Natural killer cell (primary cell): ENCODE data around the gene VANGL2. TPM values are rescaled to one million over a fixed set of nuclear protein-coding genes. Genes with fewer than 3 reads are reported as not detected.

Source experiments
- ATAC-seq, 3 donors: fragments of 150-1000 bp in 2 of 3; fragments of 200-7000 bp in 1 of 3; cut with Tn5 transposase; 1 replicate in 1 of 3; 2 replicates in 2 of 3; pipeline ENCODE4 v1.10.0; 2021; ENCODE audit warnings: mild to moderate bottlenecking in 2 of 3, moderate library complexity in 2 of 3
- DNase-seq, 2 donors: peaks; one replicate each; pipeline versions ENCODE4 v3.0.0 to v3.0.0-alpha.2; 2013 to 2021; ENCODE audit warnings: mixed read lengths in 1 of 2
- H3K27ac ChIP-seq: one replicate; pipeline ENCODE4 v1.5.1; 2013; ENCODE audit warnings: mild to moderate bottlenecking, low read length
- H3K27me3 ChIP-seq: one replicate; pipeline ENCODE4 v1.6.1; 2013; ENCODE audit warnings: low read length; ENCODE audit not compliant: control insufficient read depth, insufficient read depth
- H3K36me3 ChIP-seq: one replicate; pipeline ENCODE4 v1.6.1; 2013; ENCODE audit warnings: low read length; ENCODE audit not compliant: control insufficient read depth, insufficient read depth
- H3K4me1 ChIP-seq: one replicate; pipeline ENCODE4 v1.6.1; 2013; ENCODE audit warnings: low read length; ENCODE audit not compliant: control insufficient read depth, insufficient read depth
- H3K4me3 ChIP-seq: one replicate; pipeline ENCODE4 v1.5.1; 2013; ENCODE audit warnings: low read length
- H3K9me3 ChIP-seq: one replicate; pipeline ENCODE4 v1.6.1; 2013; ENCODE audit warnings: low read length; ENCODE audit not compliant: control insufficient read depth, insufficient read depth
- H3K27ac Mint-ChIP-seq, 2 donors: one replicate each; pipeline ENCODE4 v1.8.0; 2022; ENCODE audit warnings: mild to moderate bottlenecking in 2 of 2, mixed read lengths in 2 of 2, moderate library complexity in 1 of 2
- H3K27me3 Mint-ChIP-seq, 2 donors: one replicate each; pipeline ENCODE4 v1.8.0; 2022; ENCODE audit warnings: low read depth in 2 of 2, mixed read lengths in 2 of 2
- H3K36me3 Mint-ChIP-seq: one replicate; pipeline ENCODE4 v1.8.0; 2022; ENCODE audit warnings: mixed read lengths
- H3K4me1 Mint-ChIP-seq, 2 donors: one replicate each; pipeline ENCODE4 v1.8.0; 2022; ENCODE audit warnings: mixed read lengths in 2 of 2
- H3K4me3 Mint-ChIP-seq: one replicate; pipeline ENCODE4 v1.8.0; 2022; ENCODE audit warnings: mild to moderate bottlenecking, moderate library complexity, mixed read lengths
- H3K9me3 Mint-ChIP-seq, 2 donors: one replicate each; pipeline ENCODE4 v1.8.0; 2022; ENCODE audit warnings: mixed read lengths in 2 of 2
- WGBS: methylation state at CpG from one replicate; pipeline ENCODE4 v1.1.7; 2013; ENCODE audit warnings: missing lambda C conversion rate; ENCODE audit not compliant: insufficient coverage; 5-methylcytosine and 5-hydroxymethylcytosine counted together
- intact Hi-C: fragments of 100-400 bp; cut with micrococcal nuclease; formaldehyde crosslinking; loops from one replicate; pipeline ENCODE4 v1.14.2; 2022
- total RNA-seq, 4 donors: library from RNA; stranded (reverse); fragments of 120-200 nt in 1 of 4; gene quantifications; one replicate each; pipeline versions ENCODE4 v1.2.3 to v1.2.4, GENCODE V29; 2013 to 2022
- TF ChIP-seq, protein P1 (sequence below): fragments of 200-600 bp; IDR thresholded peaks from one replicate; pipeline ENCODE4 v1.8.0; 2022; ENCODE audit warnings: antibody characterized with exemption

The VANGL2 gene
- total RNA-seq, 3 donors from 2014 or later (not counting 1 experiment from before 2014, with no cell fraction given), result 0.08 TPM; not detected in 2

DNA sequence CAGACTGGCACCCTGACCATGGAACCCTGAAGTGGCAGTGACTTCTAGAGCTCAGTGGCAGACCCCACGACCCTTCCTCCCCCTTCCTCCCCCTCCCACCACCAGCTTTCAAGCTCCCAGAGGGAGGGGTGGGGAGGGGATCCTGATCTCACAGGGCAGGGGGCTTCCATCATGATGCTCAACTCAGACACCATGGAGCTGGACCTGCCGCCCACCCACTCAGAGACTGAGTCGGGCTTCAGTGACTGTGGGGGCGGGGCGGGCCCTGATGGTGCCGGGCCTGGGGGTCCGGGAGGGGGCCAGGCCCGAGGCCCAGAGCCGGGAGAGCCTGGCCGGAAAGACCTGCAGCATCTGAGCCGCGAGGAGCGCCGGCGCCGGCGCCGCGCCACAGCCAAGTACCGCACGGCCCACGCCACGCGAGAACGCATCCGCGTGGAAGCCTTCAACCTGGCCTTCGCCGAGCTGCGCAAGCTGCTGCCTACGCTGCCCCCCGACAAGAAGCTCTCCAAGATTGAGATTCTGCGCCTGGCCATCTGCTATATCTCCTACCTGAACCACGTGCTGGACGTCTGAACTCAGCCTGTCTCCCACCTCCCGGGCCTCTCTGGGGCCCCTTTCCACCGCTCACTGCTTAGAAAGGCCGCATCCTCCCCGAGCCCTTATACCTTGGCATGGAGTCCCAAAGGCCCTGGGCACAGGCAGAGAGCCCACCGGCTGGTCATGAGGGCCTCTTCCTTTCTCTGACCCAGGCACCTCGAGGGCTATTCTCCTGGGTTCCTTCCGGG is 29.6 kb upstream of the VANGL2 start:
- ATAC-seq (no peak), DNase-seq (no peak)
- no peaks in the 10 kb centered on the region for H3K9me3 ChIP-seq
- no peaks in the 10 kb centered on the region for H3K36me3 ChIP-seq
- Mint-ChIP-seq H3K27ac (no peak overlapping the region), H3K9me3 (no peaks in the 10 kb centered on the region), H3K36me3 (no peaks in the 10 kb centered on the region), H3K27me3 (peaks cover 0 to 5% of the 10 kb centered on the region in 2 donors), H3K4me3 (no peak overlapping the region), H3K4me1 (peaks cover 5 to 12% of the 10 kb centered on the region in 2 donors)
- H3K27me3 ChIP-seq, result no peaks in the 10 kb centered on the region
- intact Hi-C loops, result loop anchor here (10.0 kb wide), 1 partner anchor 436 kb away; no protein-coding TSS in a partner anchor
- 93% methylated on average over 41 of the region's 42 CpGs for WGBS
- H3K4me3 ChIP-seq, result no peak overlapping the region
- TF ChIP-seq, protein P1, sequence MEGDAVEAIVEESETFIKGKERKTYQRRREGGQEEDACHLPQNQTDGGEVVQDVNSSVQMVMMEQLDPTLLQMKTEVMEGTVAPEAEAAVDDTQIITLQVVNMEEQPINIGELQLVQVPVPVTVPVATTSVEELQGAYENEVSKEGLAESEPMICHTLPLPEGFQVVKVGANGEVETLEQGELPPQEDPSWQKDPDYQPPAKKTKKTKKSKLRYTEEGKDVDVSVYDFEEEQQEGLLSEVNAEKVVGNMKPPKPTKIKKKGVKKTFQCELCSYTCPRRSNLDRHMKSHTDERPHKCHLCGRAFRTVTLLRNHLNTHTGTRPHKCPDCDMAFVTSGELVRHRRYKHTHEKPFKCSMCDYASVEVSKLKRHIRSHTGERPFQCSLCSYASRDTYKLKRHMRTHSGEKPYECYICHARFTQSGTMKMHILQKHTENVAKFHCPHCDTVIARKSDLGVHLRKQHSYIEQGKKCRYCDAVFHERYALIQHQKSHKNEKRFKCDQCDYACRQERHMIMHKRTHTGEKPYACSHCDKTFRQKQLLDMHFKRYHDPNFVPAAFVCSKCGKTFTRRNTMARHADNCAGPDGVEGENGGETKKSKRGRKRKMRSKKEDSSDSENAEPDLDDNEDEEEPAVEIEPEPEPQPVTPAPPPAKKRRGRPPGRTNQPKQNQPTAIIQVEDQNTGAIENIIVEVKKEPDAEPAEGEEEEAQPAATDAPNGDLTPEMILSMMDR, result no peak
- no peak overlapping the region for H3K27ac ChIP-seq
- peaks cover 14% of the 10 kb centered on the region for H3K4me1 ChIP-seq

DNA sequence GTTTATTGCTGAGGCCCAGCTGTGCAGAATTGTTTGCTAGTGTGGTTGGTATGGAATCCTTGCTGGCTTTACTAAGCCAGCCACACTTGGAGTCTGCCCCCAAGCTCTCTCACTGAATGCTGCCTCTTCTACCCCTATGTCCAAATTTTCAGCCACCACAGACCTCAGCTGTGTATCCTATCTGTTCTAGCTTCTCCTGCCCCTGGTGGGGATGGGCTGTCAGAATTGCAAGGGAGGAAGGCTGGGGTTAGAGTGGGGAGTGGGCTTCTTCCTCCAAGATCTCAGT is 29.1 kb upstream of the VANGL2 start:
- Histone ChIP-seq H3K9me3 (no peaks in the 10 kb centered on the region), H3K4me1 (peaks cover 19% of the 10 kb centered on the region), H3K4me3 (no peak overlapping the region), H3K36me3 (no peaks in the 10 kb centered on the region), H3K27me3 (no peaks in the 10 kb centered on the region), H3K27ac (no peak overlapping the region)
- no peaks in the 10 kb centered on the region for H3K9me3 Mint-ChIP-seq
- no peak overlapping the region for H3K4me3 Mint-ChIP-seq
- no peak for ATAC-seq
- TF ChIP-seq, protein P1, result no peak
- peaks cover 0 to 5% of the 10 kb centered on the region in 2 donors for H3K27me3 Mint-ChIP-seq
- H3K36me3 Mint-ChIP-seq, result no peaks in the 10 kb centered on the region
- no peak for DNase-seq
- H3K27ac Mint-ChIP-seq, result no peak overlapping the region
- peaks cover 10 to 17% of the 10 kb centered on the region in 2 donors for H3K4me1 Mint-ChIP-seq
- intact Hi-C loops, result loop anchor here (10.0 kb wide), 1 partner anchor 436 kb away; no protein-coding TSS in a partner anchor

DNA sequence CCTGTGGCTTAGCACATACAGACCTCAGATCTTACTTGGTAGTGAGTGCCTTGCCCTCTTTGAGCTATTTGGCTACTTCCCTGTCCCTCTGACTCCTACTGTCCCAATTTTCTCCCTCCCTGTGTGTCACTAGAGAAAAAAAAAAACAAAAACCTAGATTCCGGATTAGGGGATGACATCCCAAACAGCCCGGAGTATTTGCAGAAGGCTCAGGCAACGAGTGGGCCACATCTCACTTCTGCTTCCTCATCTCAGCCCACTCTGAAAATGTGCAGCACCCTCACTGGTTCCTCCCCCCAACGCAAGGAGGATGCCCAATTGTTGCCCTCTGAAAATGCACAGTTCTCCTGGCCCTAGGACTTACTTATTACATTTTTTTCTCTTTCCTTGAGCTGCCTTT is 28.6 kb upstream of the VANGL2 start:
- intact Hi-C loops, result loop anchor here (10.0 kb wide), 1 partner anchor 437 kb away; no protein-coding TSS in a partner anchor
- Mint-ChIP-seq H3K4me3 (no peak overlapping the region), H3K27me3 (peaks cover 0 to 5% of the 10 kb centered on the region in 2 donors), H3K9me3 (no peaks in the 10 kb centered on the region), H3K27ac (no peak overlapping the region), H3K36me3 (no peaks in the 10 kb centered on the region), H3K4me1 (peaks cover 15 to 22% of the 10 kb centered on the region in 2 donors)
- ATAC-seq (no peak), DNase-seq (no peak)
- no peaks in the 10 kb centered on the region for H3K27me3 ChIP-seq
- peaks cover 21% of the 10 kb centered on the region for H3K4me1 ChIP-seq
- TF ChIP-seq, protein P1, result no peak
- H3K27ac ChIP-seq, result no peak overlapping the region
- H3K9me3 ChIP-seq, result no peaks in the 10 kb centered on the region
- no peaks in the 10 kb centered on the region for H3K36me3 ChIP-seq
- no peak overlapping the region for H3K4me3 ChIP-seq
- 66% methylated on average over 4 of the region's 4 CpGs for WGBS
